NOMO-1 treated with DMSO at 0.1 percent for 48 hours (cell line): ENCODE measurements around the gene DZANK1.
"Not testable (repeated sequence)": the region's sequence is repeated elsewhere in the genome, so short reads cannot be mapped to it uniquely, and the experiment has no call there.

Experiments
- DNase-seq: peaks from one replicate; lab custom pipeline; 2025; ENCODE audit not compliant: unreplicated experiment; lab: John Stamatoyannopoulos, UW

The DZANK1 gene

DNA sequence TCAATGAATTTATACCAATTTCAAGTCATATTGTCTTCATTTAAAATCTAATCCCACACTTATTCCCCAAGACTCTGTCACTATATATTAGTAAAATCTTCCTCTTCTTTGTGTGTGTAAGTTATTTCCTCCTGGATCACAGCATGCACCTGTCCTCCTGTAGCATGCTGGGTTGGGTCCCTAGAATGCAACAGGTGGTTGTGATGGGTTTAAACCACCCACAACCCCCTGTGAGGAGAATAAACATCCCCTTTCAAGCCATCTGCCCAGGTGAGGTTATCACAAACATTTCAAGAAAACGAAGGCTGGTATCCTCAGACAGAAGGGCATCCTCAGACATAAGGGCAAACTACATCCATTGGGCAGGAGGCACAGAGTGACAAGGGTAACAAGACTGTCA lies 26.4 kb downstream of the DZANK1 start:
- no peak for DNase-seq

GRCh38 chr20:18436847-18437246 lies 30.0 kb downstream of the DZANK1 start:
- DNase-seq = peak; percentile 72

DNA sequence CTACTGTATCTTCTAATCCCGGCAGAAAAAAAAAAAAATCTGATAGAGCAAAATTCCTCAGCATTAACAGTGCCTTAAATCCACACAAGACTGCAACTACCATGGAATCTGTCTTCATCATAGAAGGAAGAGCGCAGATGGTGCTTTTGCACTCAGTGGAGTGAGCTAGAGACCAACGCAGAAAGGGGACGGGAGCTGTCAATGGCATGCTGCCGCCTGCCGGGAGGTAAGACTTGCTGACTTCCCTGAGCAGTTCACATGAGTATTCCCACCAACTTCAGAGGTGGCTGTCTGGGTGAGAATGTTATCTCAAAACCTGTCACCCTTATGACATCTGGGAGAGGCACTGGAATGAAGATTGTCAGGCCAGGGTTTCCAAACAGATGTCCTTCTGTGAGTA lies 35.6 kb downstream of the DZANK1 start:
- no peak for DNase-seq

DNA sequence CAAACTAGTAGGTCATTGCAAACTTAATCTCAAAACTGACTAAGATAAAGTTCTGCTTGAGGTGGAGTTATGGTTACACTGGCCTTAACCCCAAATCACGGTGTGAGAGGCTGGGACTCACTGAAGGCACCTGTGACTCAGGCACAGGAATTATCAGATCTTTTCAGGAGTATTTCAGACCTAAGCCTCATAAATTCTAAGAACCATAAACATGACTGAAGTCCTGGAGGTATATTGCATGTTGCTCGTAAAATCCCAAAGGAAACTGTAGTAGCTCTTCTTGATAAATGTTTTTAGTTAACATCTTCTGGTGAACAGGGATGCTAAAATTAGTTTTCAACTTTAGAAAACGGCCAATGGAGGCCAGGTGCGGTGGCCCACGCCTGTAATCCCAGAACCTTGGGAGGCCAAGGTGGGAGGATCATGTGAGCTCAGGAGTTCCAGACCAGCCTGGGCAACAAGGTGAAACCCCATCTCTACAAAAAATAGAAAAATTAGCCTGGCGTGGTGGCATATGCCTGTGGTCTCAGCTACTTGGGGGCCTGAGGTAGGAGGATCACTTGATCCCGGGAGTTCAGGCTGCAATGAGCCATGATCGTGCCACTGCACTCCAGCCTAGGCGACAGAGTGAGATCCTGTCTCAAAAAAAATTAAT lies 36.5 kb downstream of the DZANK1 start:
- DNase-seq = no peak

- no peak for DNase-seq
Observed at GRCh38 chr20:18428490-18429173, 38.2 kb downstream of the DZANK1 start.

GRCh38 chr20:18427214-18427613 lies 39.6 kb downstream of the DZANK1 start:
- DNase-seq = no peak

- no peak for DNase-seq
Observed at GRCh38 chr20:18421608-18422007, 45.2 kb downstream of the DZANK1 start.

DNA sequence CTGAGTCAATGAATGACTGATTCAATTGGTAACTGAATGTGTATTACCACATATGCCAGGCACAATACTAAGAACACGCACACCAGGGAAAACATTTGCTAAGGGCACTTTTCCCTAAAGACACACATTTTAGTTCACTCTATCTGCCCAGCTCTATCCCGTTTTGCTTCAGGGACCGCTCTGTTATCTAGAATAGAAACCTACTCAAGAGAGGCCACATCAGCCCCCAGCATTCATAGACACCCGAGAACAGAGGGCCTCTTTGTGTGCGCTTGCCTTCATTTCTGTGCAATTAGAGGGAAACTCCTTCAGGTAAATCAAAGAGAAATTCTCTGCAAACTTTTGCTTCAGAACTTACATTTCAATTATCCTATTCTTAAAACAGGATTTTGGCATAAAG lies 50.3 kb downstream of the DZANK1 start:
- no peak for DNase-seq

DNA sequence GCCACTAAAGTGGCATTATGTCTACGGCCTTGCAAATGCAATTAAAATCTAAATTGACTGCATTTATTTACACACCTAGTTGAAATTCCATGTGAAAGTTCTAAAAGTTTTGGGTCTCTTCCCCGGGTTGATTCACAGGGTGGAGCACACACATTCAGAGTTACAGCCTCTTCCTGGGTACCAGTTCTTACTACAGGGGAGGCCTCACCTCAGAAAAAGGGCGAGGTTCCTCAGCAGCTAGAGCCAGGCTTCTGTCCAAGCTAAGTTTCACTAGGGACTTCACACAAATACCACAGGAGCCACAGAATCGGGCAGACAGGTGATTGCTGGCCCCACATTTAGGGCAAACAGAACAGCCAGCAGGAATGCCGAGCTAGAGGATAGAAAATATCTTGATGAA lies 52.7 kb downstream of the DZANK1 start:
- no peak for DNase-seq

- DNase-seq = peak; percentile 70
Observed at GRCh38 chr20:18412221-18412901, 54.5 kb downstream of the DZANK1 start.

- DNase-seq = no peak
Observed at GRCh38 chr20:18405826-18406225, 61.0 kb downstream of the DZANK1 start.

DNA sequence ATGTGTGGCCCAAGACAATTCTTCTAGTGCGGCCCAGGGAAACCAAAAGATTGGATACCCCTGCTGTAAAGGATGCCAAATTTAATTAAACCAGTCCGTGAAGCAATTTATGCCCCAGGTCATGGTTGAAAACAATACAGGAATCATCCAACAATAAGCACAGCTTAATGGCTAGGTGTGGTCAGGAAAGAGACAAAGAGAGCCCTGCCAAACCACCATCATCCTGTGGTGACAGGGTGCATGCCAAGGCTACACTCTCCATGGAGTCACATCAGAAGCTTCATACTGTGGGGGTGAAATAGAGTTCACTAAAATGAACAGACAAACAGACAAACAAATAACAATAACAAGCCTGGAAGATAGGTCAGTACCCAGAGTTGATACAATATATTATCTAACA lies 62.7 kb downstream of the DZANK1 start:
- no peak for DNase-seq

GRCh38 chr20:18403269-18403668 lies 63.6 kb downstream of the DZANK1 start:
- DNase-seq = no peak

DNA sequence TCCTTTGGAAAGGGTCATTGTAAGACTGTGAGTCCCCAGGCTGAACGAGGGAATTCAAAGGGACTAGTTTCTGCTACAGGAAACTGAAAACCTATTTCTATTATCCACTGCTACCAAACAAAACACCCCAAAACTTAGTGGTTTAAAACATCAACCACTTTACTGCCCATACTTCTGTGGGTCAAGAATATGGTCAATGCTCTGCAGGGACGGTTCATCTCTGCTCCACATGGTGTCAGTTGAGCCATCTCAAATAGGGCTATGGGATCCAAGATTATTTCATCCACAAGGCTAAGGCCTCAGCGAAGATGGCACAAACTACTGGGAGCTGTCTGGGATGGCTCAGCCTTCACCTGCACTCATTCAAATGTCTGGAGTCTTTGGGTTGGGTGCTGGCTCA lies 65.5 kb downstream of the DZANK1 start:
- DNase-seq = no peak

DNA sequence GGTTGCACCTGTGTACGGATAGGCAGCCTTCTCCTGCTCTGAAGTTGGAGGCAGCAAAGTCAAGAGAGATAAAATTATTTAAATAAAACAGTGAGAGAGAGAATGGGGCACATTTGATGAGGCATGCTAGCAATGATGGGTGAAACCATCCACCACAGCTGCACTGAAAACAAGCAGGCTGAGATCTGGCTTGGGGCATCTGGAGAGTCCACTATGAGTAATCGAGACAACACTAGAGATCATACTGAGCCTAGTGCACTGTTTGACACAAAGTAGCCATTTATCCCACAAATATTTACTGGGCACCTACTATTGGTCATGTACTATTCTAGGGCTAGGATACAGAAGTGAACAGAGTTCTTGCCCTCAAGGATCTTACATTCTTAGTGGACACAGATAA lies 66.4 kb downstream of the DZANK1 start:
- no peak for DNase-seq

DNA sequence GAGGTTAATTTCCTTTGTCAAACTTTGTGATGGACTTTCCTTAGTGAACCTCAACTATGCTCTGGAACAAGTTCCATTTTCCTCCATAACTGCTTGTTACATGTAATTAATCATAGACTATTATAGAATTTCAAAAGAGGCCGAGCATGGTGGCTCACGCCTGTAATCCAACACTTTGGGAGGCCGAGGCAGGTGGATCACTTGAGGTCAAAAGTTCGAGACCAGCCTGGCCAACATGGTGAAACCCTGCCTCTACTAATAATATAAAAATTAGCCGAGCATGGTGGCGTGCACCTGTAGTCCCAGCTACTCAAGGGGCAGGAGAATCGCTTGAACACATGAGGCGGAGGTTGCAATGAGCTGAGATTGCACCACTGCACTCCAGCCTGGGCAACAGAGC lies 68.1 kb downstream of the DZANK1 start:
- not testable (repeated sequence) for DNase-seq

DNA sequence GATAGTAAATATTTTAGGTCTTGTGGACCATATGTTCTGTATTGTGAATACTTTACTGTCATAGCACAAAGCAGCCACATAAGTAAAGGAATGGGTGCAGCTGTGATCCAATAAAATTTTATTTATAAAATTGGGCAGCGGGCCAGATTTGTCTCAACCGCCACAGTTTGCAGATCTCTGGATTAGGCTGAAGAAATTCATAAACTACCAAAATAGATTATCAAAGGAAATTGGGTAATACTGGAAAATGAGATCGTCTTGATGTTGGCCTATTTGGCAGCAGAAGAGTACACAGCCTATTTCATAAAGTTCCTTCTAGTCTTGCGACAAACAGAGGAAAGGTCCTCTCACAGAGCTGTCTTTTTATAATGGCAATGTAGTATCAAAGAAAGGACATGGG lies 69.8 kb downstream of the DZANK1 start:
- DNase-seq = peak; percentile 69

GRCh38 chr20:18395544-18395943 lies 71.3 kb downstream of the DZANK1 start:
- peak; percentile 86 for DNase-seq

DNA sequence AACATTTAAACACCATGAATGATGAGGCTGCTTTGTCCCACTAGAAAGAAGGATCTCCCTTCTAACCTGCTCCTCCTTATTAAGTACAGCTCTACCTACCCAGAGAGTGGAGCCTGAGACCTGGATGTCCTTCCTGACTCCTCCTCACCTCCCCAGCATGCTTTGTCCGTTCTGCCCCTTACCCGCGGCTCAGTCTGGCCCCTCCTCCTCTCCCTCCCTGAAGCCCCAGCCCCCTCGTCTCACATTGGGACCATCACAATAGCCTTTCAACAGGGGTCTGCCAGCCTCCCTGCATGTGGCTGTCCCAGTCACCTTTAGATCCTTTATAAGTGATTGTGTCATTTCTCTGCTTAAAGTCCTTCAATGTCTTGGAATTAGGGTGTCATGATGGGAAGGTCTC lies 72.5 kb downstream of the DZANK1 start:
- no peak for DNase-seq

DNA sequence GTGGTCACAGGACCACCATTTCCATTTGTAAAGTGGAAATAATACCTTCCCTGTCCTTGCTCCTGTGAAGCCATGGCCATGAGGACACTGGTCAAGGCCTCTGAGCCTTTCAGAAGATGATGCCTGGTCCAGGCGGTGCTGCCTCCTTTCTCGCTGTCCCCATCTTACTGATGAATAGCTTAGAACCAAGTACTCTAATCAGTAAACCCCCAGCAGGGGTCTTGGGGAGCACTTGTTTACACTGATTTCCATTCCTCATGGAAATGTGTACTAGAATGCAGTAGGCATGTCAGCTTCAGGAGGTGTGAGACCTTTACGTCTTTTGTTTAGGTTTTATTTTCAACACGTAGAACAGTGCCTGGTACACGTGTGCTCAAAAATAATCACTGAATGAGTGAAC lies 75.1 kb downstream of the DZANK1 start:
- DNase-seq = no peak

GRCh38 chr20:18390201-18390600 lies 76.6 kb downstream of the DZANK1 start:
- DNase-seq = no peak

DNA sequence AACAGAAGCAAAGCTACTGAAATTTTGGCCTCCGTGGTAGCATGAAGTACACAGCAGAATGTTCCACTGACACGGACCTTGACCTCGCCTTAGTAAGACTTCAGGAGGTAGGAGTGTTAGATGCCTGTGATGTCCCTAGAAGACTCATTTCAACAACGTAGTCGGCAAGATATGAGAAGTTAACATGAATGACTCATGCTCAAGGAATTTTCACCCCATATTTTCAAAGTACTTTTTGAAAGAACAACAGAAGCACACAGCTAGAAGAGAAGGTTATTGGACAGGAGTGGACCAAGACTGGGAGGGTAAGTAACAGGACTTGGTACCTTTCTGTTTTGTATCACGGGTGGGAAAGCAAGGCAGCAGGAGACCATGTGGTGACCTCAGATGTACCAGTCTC lies 78.0 kb downstream of the DZANK1 start:
- no peak for DNase-seq
